ENCODE measurements around the gene ZG16B.

GRCh38 chr16:2820836-2821486, 9.1 kb upstream of the ZG16B start:
- TF ChIP-seq, protein P1, sequence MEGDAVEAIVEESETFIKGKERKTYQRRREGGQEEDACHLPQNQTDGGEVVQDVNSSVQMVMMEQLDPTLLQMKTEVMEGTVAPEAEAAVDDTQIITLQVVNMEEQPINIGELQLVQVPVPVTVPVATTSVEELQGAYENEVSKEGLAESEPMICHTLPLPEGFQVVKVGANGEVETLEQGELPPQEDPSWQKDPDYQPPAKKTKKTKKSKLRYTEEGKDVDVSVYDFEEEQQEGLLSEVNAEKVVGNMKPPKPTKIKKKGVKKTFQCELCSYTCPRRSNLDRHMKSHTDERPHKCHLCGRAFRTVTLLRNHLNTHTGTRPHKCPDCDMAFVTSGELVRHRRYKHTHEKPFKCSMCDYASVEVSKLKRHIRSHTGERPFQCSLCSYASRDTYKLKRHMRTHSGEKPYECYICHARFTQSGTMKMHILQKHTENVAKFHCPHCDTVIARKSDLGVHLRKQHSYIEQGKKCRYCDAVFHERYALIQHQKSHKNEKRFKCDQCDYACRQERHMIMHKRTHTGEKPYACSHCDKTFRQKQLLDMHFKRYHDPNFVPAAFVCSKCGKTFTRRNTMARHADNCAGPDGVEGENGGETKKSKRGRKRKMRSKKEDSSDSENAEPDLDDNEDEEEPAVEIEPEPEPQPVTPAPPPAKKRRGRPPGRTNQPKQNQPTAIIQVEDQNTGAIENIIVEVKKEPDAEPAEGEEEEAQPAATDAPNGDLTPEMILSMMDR (IDR thresholded peaks at IDR 0.05) = no peak
- no peak for TF ChIP-seq POLR2A (IDR thresholded peaks at IDR 0.05)
